Measurements from ENCODE around the gene ATP5IF1. TPM values are rescaled to one million over a fixed set of nuclear protein-coding genes. Genes with fewer than 3 reads are reported as not detected.
A peak's percentile ranks its signal among the peaks of the same experiment; 100 is the strongest.

ATP5IF1 gene
- total and polyA plus RNA-seq, 10 of the 15 experiments (the other 5 are each of a cell fraction or from before 2014, with no cell fraction given), result 253 to 1,210 (median 418) TPM

GRCh38 chr1:28199328-28200233 is 36.3 kb upstream of the ATP5IF1 start (continued):
- peak; percentile 85 to 98 for TF ChIP-seq EP300 (IDR thresholded peaks at IDR 0.05; ENCODE audit: borderline replicate concordance in 1 of 2, control insufficient read depth in 1 of 2, low read depth in 2 of 2, low read length in 2 of 2)
- peak; percentile 74 to 76 for TF ChIP-seq BHLHE40 (IDR thresholded peaks at IDR 0.05; ENCODE audit: borderline replicate concordance in 1 of 2, low read depth in 2 of 2, low read length in 1 of 2)
- no peak for TF ChIP-seq KAT2A (conservative IDR thresholded peaks at IDR 0.05; ENCODE audit: control insufficient read depth, low read depth, low read length)
- TF ChIP-seq POLR2AphosphoS2 (IDR thresholded peaks at IDR 0.05; ENCODE audit: low read depth, low read length), result no peak
- peak; percentile 93 for TF ChIP-seq DPF2 (IDR thresholded peaks at IDR 0.05)
- peak in 1 of 2 experiments; percentile 67; a peak in 2 of 4 replicates for TF ChIP-seq SRF (IDR thresholded peaks at IDR 0.05; ENCODE audit: low read depth in 2 of 2, low read length in 2 of 2)
- TF ChIP-seq SMAD1 (IDR thresholded peaks at IDR 0.05; ENCODE audit: low read depth, partially characterized antibody), result peak; percentile 89
- TF ChIP-seq EGR1 (IDR thresholded peaks at IDR 0.05; ENCODE audit: borderline replicate concordance in 1 of 2, low read depth in 2 of 2, low read length in 2 of 2), result peak in 1 of 2 experiments; percentile 44; a peak in 2 of 3 replicates
- peak; percentile 95 for TF ChIP-seq ATF2 (IDR thresholded peaks at IDR 0.05; ENCODE audit: low read length)
- TF ChIP-seq ZZZ3 (IDR thresholded peaks at IDR 0.05; ENCODE audit: control insufficient read depth, insufficient read length, low read depth), result no peak
- TF ChIP-seq ZNF384 (IDR thresholded peaks at IDR 0.05; ENCODE audit: borderline replicate concordance, low read depth, low read length), result no peak
- TF ChIP-seq BCL3 (IDR thresholded peaks at IDR 0.05; ENCODE audit: borderline replicate concordance, insufficient read depth, low read depth, low read length, poor library complexity, severe bottlenecking), result peak; percentile 86
- no peak for TF ChIP-seq CHD4 (IDR thresholded peaks at IDR 0.05)
- TF ChIP-seq ATF3 (IDR thresholded peaks at IDR 0.05; ENCODE audit: borderline replicate concordance, extremely low read depth, low read depth, low read length), result no peak
- no peak for TF ChIP-seq PRDM15 (CRISPR knock-in tag; IDR thresholded peaks at IDR 0.05)
- TF ChIP-seq GATAD2B (conservative IDR thresholded peaks at IDR 0.05; ENCODE audit: low read depth), result peak; percentile 91
- TF ChIP-seq TCF12 (IDR thresholded peaks at IDR 0.05; ENCODE audit: low read depth, low read length), result peak; percentile 76
